ENCODE data around the gene PAH. TPM values are rescaled to one million over a fixed set of nuclear protein-coding genes. Genes with fewer than 3 reads are reported as not detected.

PAH gene
- total and polyA plus RNA-seq, 2 of the 4 experiments (the other 2 are of a cell fraction): not detected

- no peak overlapping the region for H2BK15ac ChIP-seq (ENCODE audit: low read depth, low read length)
- no peak overlapping the region for H3K9ac ChIP-seq (ENCODE audit: low read depth, low read length)
- no peaks in the 10 kb centered on the region for H3K36me3 ChIP-seq (ENCODE audit: control insufficient read depth, insufficient read depth, low read length)
- POLR2A ChIA-PET (ENCODE audit: unreplicated experiment): no interaction called here
- no peak overlapping the region for H3K14ac ChIP-seq (replicated peaks; ENCODE audit: low read depth, low read length)
- peaks cover 5% of the 10 kb centered on the region for H3K9me3 ChIP-seq (ENCODE audit: control insufficient read depth, insufficient read depth, low read length)
- WGBS, 2 experiments (ENCODE audit: extremely low coverage in 2 of 2, insufficient read length in 1 of 2): no CpG with 5 or more reads among the region's 4 CpGs
- no peak overlapping the region for H3K56ac ChIP-seq (ENCODE audit: extremely low read depth, insufficient read depth, low read length)
- H3K4me1 ChIP-seq (ENCODE audit: control insufficient read depth, insufficient read depth, low read length): no peaks in the 10 kb centered on the region
- no peaks in the 10 kb centered on the region for H3K79me1 ChIP-seq (ENCODE audit: low read depth in 1 of 2, low read length in 2 of 2)
- H3K4me3 ChIP-seq (ENCODE audit: insufficient read depth, low read depth, low read length): no peak overlapping the region
- H2AK5ac ChIP-seq (ENCODE audit: low read depth, low read length): no peak overlapping the region
- no peaks in the 10 kb centered on the region for H4K20me1 ChIP-seq (ENCODE audit: insufficient read depth, low read length)
- H2BK120ac ChIP-seq (ENCODE audit: low read depth, low read length): no peak overlapping the region
- ATAC-seq (ENCODE audit: low read depth) (no peak), DNase-seq (no peak)
- H2BK5ac ChIP-seq (ENCODE audit: low read depth, low read length, poor library complexity, severe bottlenecking): no peak overlapping the region
- H3K4ac ChIP-seq (ENCODE audit: low read depth, low read length): no peak overlapping the region
- no peak overlapping the region for H4K91ac ChIP-seq (ENCODE audit: insufficient read depth, low read depth, low read length)
- no TSS peak for BruUV-seq (replicated peaks)
- H4K5ac ChIP-seq (ENCODE audit: low read depth, low read length): no peak overlapping the region
- H3K27me3 ChIP-seq (ENCODE audit: control insufficient read depth, insufficient read depth, low read length): no peaks in the 10 kb centered on the region
- no peaks in the 10 kb centered on the region for H3K9me1 ChIP-seq (ENCODE audit: insufficient read depth, low read length)
- intact Hi-C loops (cut with micrococcal nuclease) (no loop called here), in situ Hi-C loops (cut with MboI; ENCODE audit: low sequenced_read_pairs) (no loop called here), dilution Hi-C loops (cut with HindIII; ENCODE audit: low sequenced_read_pairs, unreplicated experiment) (no loop called here)
- H3K18ac ChIP-seq (ENCODE audit: low read depth, low read length): no peak overlapping the region
- no peak overlapping the region for H2BK20ac ChIP-seq (ENCODE audit: low read depth, low read length)
- H3K27ac ChIP-seq (ENCODE audit: insufficient read depth, low read length): no peak overlapping the region
- no peak overlapping the region for H3K4me2 ChIP-seq (ENCODE audit: low read depth, low read length)
- no peak overlapping the region for H2AFZ ChIP-seq (replicated peaks; ENCODE audit: low read length, poor library complexity)
- CTCF ChIA-PET: no interaction called here
- no peak overlapping the region for H2AK9ac ChIP-seq (replicated peaks; ENCODE audit: low read depth, low read length, poor library complexity)
- H3K23ac ChIP-seq (ENCODE audit: low read depth, low read length): no peak overlapping the region
- H4K8ac ChIP-seq (ENCODE audit: low read depth in 2 of 2, low read length in 2 of 2): no peak overlapping the region
- no peak for TF ChIP-seq FOS (IDR thresholded peaks at IDR 0.05; ENCODE audit: low read depth, low read length)
- no peak for TF ChIP-seq BHLHE40 (IDR thresholded peaks at IDR 0.05; ENCODE audit: low read depth, low read length)
- TF ChIP-seq NFE2L2 (IDR thresholded peaks at IDR 0.05; ENCODE audit: low read depth, low read length): no peak
These were observed 6.3 kb downstream of the PAH start for GRCh38 chr12:102910792-102911191.

Measured in IMR-90 (cell line).